NB4 (cell line): Measurements from ENCODE around the gene ATG5.
A peak's percentile ranks its signal among the peaks of the same experiment; 100 is the strongest.

ENCODE experiments used
- DNase-seq: peaks from one replicate; pipeline ENCODE4 v3.0.0; 2010; ENCODE audit warnings: low read depth
- H3K4me3 ChIP-seq: one replicate; pipeline ENCODE4 v1.5.1; 2011; ENCODE audit warnings: mild to moderate bottlenecking, low read depth, low read length, moderate library complexity
- MYC ChIP-seq: IDR thresholded peaks from 2 replicates; pipeline ENCODE4 v1.6.1; 2011; ENCODE audit warnings: low read depth, low read length
- POLR2A ChIP-seq: IDR thresholded peaks from 2 replicates; pipeline ENCODE4 v1.6.1; 2011; ENCODE audit warnings: mild to moderate bottlenecking; ENCODE audit not compliant: insufficient read length; ENCODE audit errors: extremely low read depth
- TF ChIP-seq, protein P1 (sequence below): IDR thresholded peaks from 2 replicates; pipeline ENCODE4 v1.6.1; 2011; ENCODE audit warnings: low read depth, low read length
- TF ChIP-seq, protein P2 (sequence below): IDR thresholded peaks from one replicate; pipeline ENCODE4 v1.5.1; 2012; ENCODE audit warnings: low read depth, low read length

The ATG5 gene

DNA sequence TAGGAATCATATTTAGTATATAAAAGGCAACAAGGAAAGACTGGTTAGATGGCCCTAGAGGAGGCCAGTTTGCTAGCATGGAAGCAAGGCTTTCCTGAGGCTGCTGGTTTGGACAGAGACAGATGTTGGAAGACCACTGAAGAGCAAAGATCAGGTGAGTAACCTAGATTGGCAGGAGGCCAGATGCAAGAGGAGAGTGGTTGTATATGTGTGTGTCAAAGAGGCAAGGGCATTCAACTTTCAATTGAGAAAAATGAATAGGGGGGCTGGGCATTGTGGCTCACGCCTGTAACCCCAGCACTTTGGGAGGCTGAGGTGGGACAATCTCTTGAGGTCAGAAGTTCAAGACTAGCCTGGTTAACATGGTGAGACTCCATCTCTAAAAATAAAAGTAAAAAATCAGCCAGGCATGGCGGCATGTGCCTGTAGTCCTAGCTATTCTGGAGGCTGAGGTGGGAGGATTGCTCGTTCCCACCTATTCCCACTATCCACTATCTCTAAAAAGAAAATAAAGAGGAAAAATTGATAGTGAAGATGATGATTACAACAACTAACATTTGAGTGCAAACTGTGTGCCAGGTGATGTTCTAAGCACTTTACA, 159.6 kb downstream of the ATG5 start:
- no peak overlapping the region for H3K4me3 ChIP-seq
- TF ChIP-seq, protein P1, sequence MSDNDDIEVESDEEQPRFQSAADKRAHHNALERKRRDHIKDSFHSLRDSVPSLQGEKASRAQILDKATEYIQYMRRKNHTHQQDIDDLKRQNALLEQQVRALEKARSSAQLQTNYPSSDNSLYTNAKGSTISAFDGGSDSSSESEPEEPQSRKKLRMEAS, result no peak
- TF ChIP-seq, protein P2, sequence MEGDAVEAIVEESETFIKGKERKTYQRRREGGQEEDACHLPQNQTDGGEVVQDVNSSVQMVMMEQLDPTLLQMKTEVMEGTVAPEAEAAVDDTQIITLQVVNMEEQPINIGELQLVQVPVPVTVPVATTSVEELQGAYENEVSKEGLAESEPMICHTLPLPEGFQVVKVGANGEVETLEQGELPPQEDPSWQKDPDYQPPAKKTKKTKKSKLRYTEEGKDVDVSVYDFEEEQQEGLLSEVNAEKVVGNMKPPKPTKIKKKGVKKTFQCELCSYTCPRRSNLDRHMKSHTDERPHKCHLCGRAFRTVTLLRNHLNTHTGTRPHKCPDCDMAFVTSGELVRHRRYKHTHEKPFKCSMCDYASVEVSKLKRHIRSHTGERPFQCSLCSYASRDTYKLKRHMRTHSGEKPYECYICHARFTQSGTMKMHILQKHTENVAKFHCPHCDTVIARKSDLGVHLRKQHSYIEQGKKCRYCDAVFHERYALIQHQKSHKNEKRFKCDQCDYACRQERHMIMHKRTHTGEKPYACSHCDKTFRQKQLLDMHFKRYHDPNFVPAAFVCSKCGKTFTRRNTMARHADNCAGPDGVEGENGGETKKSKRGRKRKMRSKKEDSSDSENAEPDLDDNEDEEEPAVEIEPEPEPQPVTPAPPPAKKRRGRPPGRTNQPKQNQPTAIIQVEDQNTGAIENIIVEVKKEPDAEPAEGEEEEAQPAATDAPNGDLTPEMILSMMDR, result no peak
- TF ChIP-seq MYC, result no peak
- no peak for TF ChIP-seq POLR2A
- no peak for DNase-seq

DNA sequence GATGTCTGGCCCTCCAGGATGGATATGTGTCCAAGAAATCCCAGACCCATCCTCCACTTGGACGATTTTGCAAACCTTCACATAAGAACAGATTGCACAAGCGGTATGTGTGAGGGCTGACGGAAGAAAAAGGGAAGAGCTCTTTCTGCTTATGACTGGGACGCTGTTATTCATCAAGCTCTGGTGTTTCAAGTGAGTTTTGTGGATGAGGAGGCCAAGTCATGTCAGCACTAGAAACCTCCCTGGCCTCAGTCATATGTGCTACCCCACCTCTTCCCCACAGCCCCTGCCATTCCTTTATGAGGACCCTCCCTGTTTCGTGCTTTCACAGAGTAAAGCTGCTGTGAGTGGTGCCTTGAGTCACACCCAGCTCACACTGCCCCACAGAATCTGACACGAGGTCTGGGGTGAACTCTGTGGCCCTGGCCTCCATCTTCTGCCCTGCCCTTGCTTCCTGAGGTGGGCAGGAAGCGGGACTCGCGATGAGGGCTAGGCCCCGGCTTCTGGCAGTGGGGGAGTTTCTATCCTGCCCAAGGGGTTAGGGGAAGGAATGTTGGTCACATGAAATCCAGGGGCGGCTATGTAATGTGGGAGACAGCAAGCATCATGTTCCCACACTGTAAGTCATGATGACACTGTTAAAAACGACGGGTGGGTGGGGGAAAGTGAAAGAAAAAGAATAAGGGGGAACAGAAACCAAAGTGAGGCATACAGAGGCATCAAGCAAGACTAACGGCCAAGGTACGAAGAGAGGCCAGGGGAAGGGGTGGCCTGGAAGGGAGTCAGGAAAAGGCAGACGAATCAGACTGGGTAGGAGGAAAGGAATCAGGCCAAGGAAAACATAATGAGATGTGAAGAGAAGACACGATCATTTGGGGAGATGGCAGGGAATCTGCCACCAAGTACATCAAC, 161.3 kb downstream of the ATG5 start:
- DNase-seq, result peak; percentile 92
- H3K4me3 ChIP-seq, result peak overlapping the region; percentile 53
- TF ChIP-seq POLR2A (no peak), MYC (0 out of 2 replicates have a peak, but pooled peaks have one; percentile 18)
- TF ChIP-seq, protein P1, result peak; percentile 21; the same call in 1 of the 2 replicates
- TF ChIP-seq, protein P2, result no peak

DNA sequence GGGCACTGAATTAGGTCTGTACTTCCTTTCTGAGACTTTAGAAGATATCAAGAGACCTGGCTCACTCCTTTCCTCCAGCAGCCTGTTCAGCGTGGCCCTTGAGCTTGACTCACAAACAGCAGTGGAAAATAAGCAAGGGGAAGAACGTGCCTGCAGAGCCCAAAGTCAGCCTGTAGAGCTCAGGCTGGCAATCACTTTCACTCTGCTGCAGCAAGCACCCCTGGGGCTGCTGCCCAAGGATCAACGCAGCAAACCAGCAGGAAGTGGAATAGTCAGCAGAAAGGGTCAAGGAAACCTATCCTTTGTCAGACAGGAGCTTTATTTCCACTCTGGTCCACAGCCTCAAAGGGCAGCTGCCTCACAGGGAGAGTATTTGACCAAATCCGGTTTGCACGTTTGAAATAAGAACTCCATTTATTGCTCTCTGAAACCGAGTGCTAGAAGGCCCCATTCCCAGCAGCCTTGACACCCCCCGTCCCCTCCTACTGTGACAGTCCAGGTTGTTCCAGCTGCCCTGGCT, 162.1 kb downstream of the ATG5 start:
- TF ChIP-seq, protein P2, result no peak
- peak; percentile 68 for TF ChIP-seq MYC
- TF ChIP-seq POLR2A, result no peak
- TF ChIP-seq, protein P1, result peak; percentile 60; the same call in 1 of the 2 replicates
- peak; percentile 89 for DNase-seq
- peak overlapping the region; percentile 53 for H3K4me3 ChIP-seq

DNA sequence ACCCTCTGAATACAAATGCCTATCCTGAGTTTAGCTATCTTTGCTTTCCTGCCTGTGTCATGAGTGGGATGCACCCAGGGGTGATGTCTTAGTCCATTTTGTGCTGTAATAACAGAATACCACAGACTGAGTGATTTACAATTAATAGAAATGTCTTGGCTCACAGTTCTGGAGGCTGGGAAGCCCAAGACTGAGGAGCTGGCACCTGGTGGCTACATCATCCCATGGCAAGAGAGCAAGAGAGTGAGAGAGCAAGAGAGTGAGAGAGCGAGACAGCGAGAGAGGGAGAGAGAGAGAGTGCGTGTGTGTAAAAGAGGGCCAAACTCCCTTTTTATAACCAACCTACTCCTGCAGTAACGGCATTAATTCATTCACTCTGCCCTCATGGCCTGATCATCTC, 162.6 kb downstream of the ATG5 start:
- H3K4me3 ChIP-seq, result peak overlapping the region; percentile 53
- TF ChIP-seq, protein P1, result no peak
- no peak for TF ChIP-seq MYC
- TF ChIP-seq, protein P2, result no peak
- peak; percentile 34 for DNase-seq

DNA sequence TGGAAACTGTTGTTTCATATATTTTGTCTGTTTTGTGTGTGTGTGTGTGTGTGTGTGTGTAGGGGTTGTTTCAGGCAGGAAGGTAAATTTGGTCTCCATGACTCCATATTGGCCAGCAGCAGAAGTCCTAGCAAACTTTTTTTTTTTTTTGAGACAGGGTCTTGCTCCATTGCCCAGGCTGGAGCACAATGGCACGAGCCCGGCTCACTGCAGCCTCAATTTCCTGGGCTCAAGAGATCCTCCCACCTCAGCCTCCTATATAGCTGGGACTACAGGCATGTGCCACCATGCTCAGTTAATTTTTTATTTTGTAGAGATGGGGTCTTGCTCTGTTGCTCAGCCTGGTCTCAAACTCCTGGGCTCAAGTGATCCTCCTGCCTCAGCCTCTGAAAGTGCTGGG, 163.7 kb downstream of the ATG5 start:
- TF ChIP-seq MYC (no peak), POLR2A (no peak)
- TF ChIP-seq, protein P1, result no peak
- TF ChIP-seq, protein P2, result no peak
- no peak for DNase-seq
- H3K4me3 ChIP-seq, result no peak overlapping the region
